Activated naive CD8-positive, alpha-beta T cell (primary cell): Measurements from ENCODE around the gene GPC5.
"Not testable (repeated sequence)": the region's sequence is repeated elsewhere in the genome, so short reads cannot be mapped to it uniquely, and the experiment has no call there.

Experiments
- H3K27ac Mint-ChIP-seq: one replicate; pipeline ENCODE4 v1.8.0; 2021; ENCODE audit warnings: mixed read lengths
- H3K27me3 Mint-ChIP-seq: one replicate; pipeline ENCODE4 v1.8.0; 2021; ENCODE audit warnings: mixed read lengths
- H3K36me3 Mint-ChIP-seq: one replicate; pipeline ENCODE4 v1.8.0; 2021; ENCODE audit warnings: mixed read lengths
- H3K4me1 Mint-ChIP-seq: one replicate; pipeline ENCODE4 v1.8.0; 2021; ENCODE audit warnings: low read depth, mixed read lengths
- H3K4me3 Mint-ChIP-seq: one replicate; pipeline ENCODE4 v1.8.0; 2021; ENCODE audit warnings: mild to moderate bottlenecking, mixed read lengths
- H3K9me3 Mint-ChIP-seq: one replicate; pipeline ENCODE4 v1.8.0; 2021; ENCODE audit warnings: low read depth, mixed read lengths

Gene GPC5

GRCh38 chr13:92716749-92717148 lies 1318.3 kb downstream of the GPC5 start:
- H3K36me3 Mint-ChIP-seq, result no peaks in the 10 kb centered on the region
- no peaks in the 10 kb centered on the region for H3K27me3 Mint-ChIP-seq
- H3K9me3 Mint-ChIP-seq, result peaks cover 5% of the 10 kb centered on the region
- no peak overlapping the region for H3K4me3 Mint-ChIP-seq
- no peaks in the 10 kb centered on the region for H3K4me1 Mint-ChIP-seq
- H3K27ac Mint-ChIP-seq, result no peak overlapping the region

DNA sequence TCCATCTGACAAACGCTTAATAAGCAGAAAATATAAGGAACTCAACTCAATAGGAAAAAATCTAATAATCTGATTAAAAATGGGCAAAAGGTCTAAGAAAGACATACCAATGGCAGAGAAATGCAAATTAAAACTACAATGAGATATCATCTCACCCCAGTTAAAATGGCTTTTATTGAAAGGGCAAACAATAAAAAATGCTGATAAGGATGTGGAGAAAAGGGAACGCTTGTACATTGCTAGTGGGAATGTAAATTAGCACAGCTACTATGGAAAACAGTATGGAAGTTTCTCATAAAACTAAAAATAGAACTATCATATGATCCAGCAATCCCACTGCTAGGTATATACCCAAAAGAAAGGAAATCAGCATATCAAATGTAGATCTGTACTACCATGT lies 1319.4 kb downstream of the GPC5 start:
- no peaks in the 10 kb centered on the region for H3K4me1 Mint-ChIP-seq
- H3K27ac Mint-ChIP-seq, result no peak overlapping the region
- H3K9me3 Mint-ChIP-seq, result peaks cover 5% of the 10 kb centered on the region
- H3K27me3 Mint-ChIP-seq, result no peaks in the 10 kb centered on the region
- no peaks in the 10 kb centered on the region for H3K36me3 Mint-ChIP-seq
- no peak overlapping the region for H3K4me3 Mint-ChIP-seq

DNA sequence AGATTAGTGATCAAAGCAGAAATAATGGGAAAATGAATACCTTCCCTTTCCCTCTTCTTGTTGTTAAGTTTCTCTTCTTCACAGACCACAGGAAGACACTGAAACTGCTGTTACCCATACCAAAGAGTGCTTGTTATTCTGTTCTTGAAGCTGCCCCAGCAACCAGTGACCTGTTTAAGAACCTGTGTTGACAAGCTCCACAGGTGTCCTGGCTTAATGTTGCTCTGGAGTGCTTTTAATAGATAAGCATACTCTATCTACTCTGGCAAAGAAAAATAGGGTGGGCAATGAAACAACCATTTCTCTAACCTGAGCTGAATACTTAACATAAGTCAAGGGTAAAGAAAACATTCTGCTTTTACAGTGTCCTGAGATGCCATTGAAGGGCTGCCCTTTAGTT lies 1321.4 kb downstream of the GPC5 start:
- peaks cover 4% of the 10 kb centered on the region for H3K9me3 Mint-ChIP-seq

DNA sequence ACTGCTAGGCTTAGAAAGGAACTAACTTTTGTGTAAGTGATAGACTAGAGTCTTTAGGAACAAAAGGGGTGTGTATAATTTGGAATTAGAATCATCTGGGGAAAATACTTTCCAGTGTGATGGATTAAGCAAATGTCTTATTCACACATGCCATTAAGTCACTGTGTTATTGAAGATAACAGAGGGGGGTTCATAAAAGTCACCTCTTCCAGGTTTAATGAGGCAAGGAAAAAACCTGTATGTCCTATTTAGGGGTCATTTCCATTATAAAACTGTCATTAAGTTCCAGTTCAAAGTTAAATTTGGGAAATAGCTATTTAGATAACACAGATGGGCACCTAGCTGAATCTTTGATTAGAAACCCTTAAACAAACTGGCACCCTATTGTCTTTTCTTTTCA lies 1323.2 kb downstream of the GPC5 start:
- H3K9me3 Mint-ChIP-seq, result peaks cover 4% of the 10 kb centered on the region
- no peak overlapping the region for H3K27ac Mint-ChIP-seq
- no peak overlapping the region for H3K4me3 Mint-ChIP-seq
- H3K36me3 Mint-ChIP-seq, result no peaks in the 10 kb centered on the region
- H3K4me1 Mint-ChIP-seq, result no peaks in the 10 kb centered on the region
- no peaks in the 10 kb centered on the region for H3K27me3 Mint-ChIP-seq

More for the DNA sequence above, 1321.4 kb downstream of the GPC5 start:
- no peaks in the 10 kb centered on the region for H3K4me1 Mint-ChIP-seq
- H3K4me3 Mint-ChIP-seq, result no peak overlapping the region
- H3K27me3 Mint-ChIP-seq, result no peaks in the 10 kb centered on the region
- H3K36me3 Mint-ChIP-seq, result no peaks in the 10 kb centered on the region
- H3K27ac Mint-ChIP-seq, result no peak overlapping the region

DNA sequence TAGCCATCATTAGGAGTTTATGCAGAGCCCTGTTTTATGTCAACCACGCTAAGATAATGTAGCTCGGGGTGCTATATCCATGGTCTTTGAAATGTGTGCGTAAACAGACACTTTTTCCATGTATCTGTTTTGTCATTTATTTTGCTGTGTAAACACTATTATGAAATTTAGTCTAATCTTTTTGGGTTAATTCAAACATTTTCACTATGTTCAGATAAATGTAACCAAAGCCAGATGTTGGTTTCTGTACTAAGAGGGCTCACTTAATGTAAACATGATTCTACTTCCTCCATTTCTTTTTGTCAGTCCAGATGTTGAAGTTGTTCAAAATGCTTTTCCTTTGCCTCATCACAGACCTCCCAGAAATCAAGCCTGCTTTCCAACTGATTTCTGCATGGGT lies 1328.7 kb downstream of the GPC5 start:
- H3K27ac Mint-ChIP-seq, result no peak overlapping the region

GRCh38 chr13:92734068-92734467 lies 1335.6 kb downstream of the GPC5 start:
- H3K4me1 Mint-ChIP-seq, result no peaks in the 10 kb centered on the region
- no peak overlapping the region for H3K4me3 Mint-ChIP-seq
- no peaks in the 10 kb centered on the region for H3K36me3 Mint-ChIP-seq
- peaks cover 7% of the 10 kb centered on the region for H3K9me3 Mint-ChIP-seq
- H3K27ac Mint-ChIP-seq, result no peak overlapping the region
- no peaks in the 10 kb centered on the region for H3K27me3 Mint-ChIP-seq

More for the DNA sequence above, 1328.7 kb downstream of the GPC5 start:
- Mint-ChIP-seq H3K4me3 (no peak overlapping the region), H3K9me3 (peaks cover 4% of the 10 kb centered on the region), H3K4me1 (no peaks in the 10 kb centered on the region), H3K27me3 (no peaks in the 10 kb centered on the region), H3K36me3 (no peaks in the 10 kb centered on the region)

GRCh38 chr13:92734545-92734944 lies 1336.1 kb downstream of the GPC5 start:
- H3K27ac Mint-ChIP-seq, result no peak overlapping the region
- H3K9me3 Mint-ChIP-seq, result peaks cover 7% of the 10 kb centered on the region
- H3K4me3 Mint-ChIP-seq, result no peak overlapping the region
- no peaks in the 10 kb centered on the region for H3K4me1 Mint-ChIP-seq
- H3K27me3 Mint-ChIP-seq, result no peaks in the 10 kb centered on the region
- H3K36me3 Mint-ChIP-seq, result no peaks in the 10 kb centered on the region

DNA sequence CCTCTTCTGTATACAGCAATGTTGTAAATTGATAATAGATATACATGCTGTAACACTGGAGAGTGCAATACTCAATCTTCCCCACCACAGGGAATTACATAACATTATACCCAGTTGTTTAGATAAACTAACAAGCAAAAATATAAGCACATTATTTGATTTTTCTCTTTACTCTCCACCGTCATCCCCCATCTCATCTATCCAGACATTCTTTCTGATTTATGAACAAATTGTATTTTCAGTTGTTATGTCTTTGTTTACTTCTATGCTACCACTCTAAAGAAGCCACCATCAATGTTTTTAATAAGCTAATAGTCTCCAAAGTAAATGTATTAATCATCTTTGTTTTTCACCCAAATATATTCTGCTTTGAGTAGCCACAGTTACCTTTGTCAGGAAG lies 1337.5 kb downstream of the GPC5 start:
- Mint-ChIP-seq H3K4me1 (no peaks in the 10 kb centered on the region), H3K36me3 (no peaks in the 10 kb centered on the region)

GRCh38 chr13:92739306-92739818 lies 1340.9 kb downstream of the GPC5 start:
- H3K4me1 Mint-ChIP-seq, result no peaks in the 10 kb centered on the region
- H3K4me3 Mint-ChIP-seq, result no peak overlapping the region
- H3K9me3 Mint-ChIP-seq, result peaks cover 4% of the 10 kb centered on the region
- no peak overlapping the region for H3K27ac Mint-ChIP-seq
- H3K36me3 Mint-ChIP-seq, result no peaks in the 10 kb centered on the region
- H3K27me3 Mint-ChIP-seq, result no peaks in the 10 kb centered on the region

More for the DNA sequence above, 1337.5 kb downstream of the GPC5 start:
- Mint-ChIP-seq H3K9me3 (peaks cover 7% of the 10 kb centered on the region), H3K4me3 (no peak overlapping the region), H3K27ac (no peak overlapping the region), H3K27me3 (no peaks in the 10 kb centered on the region)

DNA sequence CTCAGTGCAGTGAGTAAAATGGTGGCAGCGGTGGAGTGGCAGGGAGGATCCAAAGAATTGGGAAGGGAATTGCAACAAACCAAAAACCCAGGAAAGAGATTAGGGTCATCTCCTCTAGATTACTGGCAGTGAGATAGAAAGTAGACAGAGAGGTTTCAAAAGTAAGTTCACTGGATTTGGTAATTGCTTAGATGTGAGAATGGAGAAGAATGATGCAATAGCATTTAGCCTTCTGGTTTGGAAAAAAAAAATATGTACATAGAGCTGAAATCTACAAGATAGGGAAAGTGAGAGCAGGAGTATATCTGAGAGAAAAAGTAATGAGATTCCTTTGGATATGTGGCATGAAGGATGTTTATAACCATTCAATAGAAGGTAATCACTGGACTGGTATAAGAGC lies 1345.6 kb downstream of the GPC5 start:
- Mint-ChIP-seq H3K4me1 (no peaks in the 10 kb centered on the region), H3K36me3 (no peaks in the 10 kb centered on the region), H3K27me3 (no peaks in the 10 kb centered on the region), H3K9me3 (no peaks in the 10 kb centered on the region), H3K4me3 (no peak overlapping the region), H3K27ac (no peak overlapping the region)

DNA sequence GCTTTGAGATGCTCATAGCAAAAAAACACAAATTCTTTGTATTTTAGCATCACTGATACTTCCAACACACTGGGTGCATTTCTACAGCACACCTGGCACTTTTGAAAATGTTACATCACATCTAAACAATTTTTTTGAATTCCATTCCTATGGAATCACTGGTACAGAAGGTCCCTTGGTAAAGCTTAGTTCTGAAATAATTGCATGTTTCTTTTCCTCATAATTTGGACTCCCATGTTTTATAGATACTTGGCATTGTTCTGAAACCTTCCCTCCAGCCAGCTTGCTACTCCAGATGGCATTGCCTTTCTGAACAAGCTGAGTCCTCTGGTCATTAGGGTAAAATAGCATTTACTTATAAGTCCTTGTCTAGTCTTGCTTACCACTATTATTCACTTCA lies 1346.8 kb downstream of the GPC5 start:
- Mint-ChIP-seq H3K4me3 (no peak overlapping the region), H3K9me3 (no peaks in the 10 kb centered on the region), H3K4me1 (no peaks in the 10 kb centered on the region), H3K27ac (no peak overlapping the region), H3K36me3 (no peaks in the 10 kb centered on the region), H3K27me3 (no peaks in the 10 kb centered on the region)

GRCh38 chr13:92752705-92753104 lies 1354.3 kb downstream of the GPC5 start:
- H3K36me3 Mint-ChIP-seq, H3K4me3 Mint-ChIP-seq, H3K4me1 Mint-ChIP-seq, H3K27me3 Mint-ChIP-seq, H3K9me3 Mint-ChIP-seq, H3K27ac Mint-ChIP-seq: not testable (repeated sequence)

GRCh38 chr13:92761710-92762109 lies 1363.3 kb downstream of the GPC5 start:
- Mint-ChIP-seq H3K27me3 (no peaks in the 10 kb centered on the region), H3K36me3 (no peaks in the 10 kb centered on the region), H3K4me3 (no peak overlapping the region), H3K9me3 (peaks cover 23% of the 10 kb centered on the region), H3K4me1 (no peaks in the 10 kb centered on the region), H3K27ac (no peak overlapping the region)

- no peak overlapping the region for H3K4me3 Mint-ChIP-seq
- H3K27me3 Mint-ChIP-seq, result no peaks in the 10 kb centered on the region
- no peaks in the 10 kb centered on the region for H3K4me1 Mint-ChIP-seq
- H3K27ac Mint-ChIP-seq, result no peak overlapping the region
- H3K9me3 Mint-ChIP-seq, result peaks cover 8% of the 10 kb centered on the region
- H3K36me3 Mint-ChIP-seq, result no peaks in the 10 kb centered on the region
These were observed 1369.0 kb downstream of the GPC5 start for GRCh38 chr13:92767468-92767867.

- no peaks in the 10 kb centered on the region for H3K4me1 Mint-ChIP-seq
- no peak overlapping the region for H3K4me3 Mint-ChIP-seq
- peaks cover 2% of the 10 kb centered on the region for H3K9me3 Mint-ChIP-seq
- H3K36me3 Mint-ChIP-seq, result no peaks in the 10 kb centered on the region
- H3K27ac Mint-ChIP-seq, result no peak overlapping the region
- no peaks in the 10 kb centered on the region for H3K27me3 Mint-ChIP-seq
These were observed 1370.2 kb downstream of the GPC5 start for GRCh38 chr13:92768602-92769001.

DNA sequence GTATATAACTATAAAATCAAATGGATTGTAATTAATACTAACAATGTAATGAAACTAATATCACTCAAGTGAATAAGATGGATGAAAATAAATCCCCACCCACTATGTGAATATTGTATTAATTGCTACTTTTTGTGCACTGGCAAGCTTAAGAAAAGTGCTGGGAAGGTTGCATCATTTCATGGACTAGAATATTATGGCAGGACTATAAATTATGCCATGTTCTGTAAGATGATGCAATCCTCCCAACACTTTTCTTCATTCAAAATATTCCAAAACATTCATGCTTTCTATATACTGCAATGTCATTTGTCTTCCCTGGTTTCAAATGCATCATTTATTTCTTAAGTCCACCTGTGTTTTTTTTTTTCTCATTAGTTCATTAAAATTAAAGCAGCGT lies 1370.6 kb downstream of the GPC5 start:
- Mint-ChIP-seq H3K4me1 (no peaks in the 10 kb centered on the region), H3K36me3 (no peaks in the 10 kb centered on the region), H3K9me3 (peaks cover 4% of the 10 kb centered on the region), H3K27me3 (no peaks in the 10 kb centered on the region), H3K4me3 (no peak overlapping the region), H3K27ac (no peak overlapping the region)
